HG02943 (cell line): ENCODE measurements around the gene CPNE5.

ENCODE experiments used
- ATAC-seq: cut with Tn5 transposase; IDR thresholded peaks from one replicate; pipeline ENCODE4 v1.9.1; 2021; ENCODE audit warnings: mild to moderate bottlenecking, low read depth, moderate library complexity; ENCODE audit not compliant: unreplicated experiment

The CPNE5 gene

DNA sequence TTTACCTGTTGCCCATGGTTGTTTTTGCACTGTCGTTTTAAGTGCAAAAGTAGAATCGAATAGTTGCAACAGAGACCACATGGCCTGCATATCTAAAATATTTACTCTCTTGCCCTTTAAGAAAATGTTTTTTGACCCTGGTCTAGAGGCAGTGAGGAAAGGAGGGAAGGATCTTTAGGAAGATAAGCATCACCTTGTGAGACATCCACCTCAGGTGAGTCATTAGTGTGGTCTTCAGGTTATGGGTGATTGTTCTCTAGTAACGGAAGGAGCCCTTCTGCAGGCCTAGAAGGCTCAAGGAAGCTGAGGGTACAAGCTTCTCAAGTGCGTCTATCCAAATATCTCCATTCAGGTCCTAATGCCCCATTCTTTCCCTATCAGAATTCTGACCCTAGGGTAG, 148.2 kb downstream of the CPNE5 start:
- ATAC-seq: no peak
